Jurkat, Clone E6-1 (cell line): ENCODE results near the gene RIN3.
"Not testable (repeated sequence)": the region's sequence is repeated elsewhere in the genome, so short reads cannot be mapped to it uniquely, and the experiment has no call there.

Source experiments
- DNase-seq: peaks from one replicate; pipeline ENCODE4 v3.0.0-alpha.2; 2011; ENCODE audit warnings: low read depth, low spot score
- H3K4me3 ChIP-seq: 2 replicates; pipeline ENCODE4 v1.5.1; 2011; ENCODE audit warnings: mild to moderate bottlenecking, low read length, control low read depth, moderate library complexity

RIN3 gene

GRCh38 chr14:92710001-92710341, 196.4 kb downstream of the RIN3 start:
- DNase-seq: no peak

GRCh38 chr14:92711976-92712653, 198.5 kb downstream of the RIN3 start:
- H3K4me3 ChIP-seq: no peak overlapping the region
- no peak for DNase-seq

More at GRCh38 chr14:92710001-92710341, 196.4 kb downstream of the RIN3 start:
- H3K4me3 ChIP-seq: no peak overlapping the region

DNA sequence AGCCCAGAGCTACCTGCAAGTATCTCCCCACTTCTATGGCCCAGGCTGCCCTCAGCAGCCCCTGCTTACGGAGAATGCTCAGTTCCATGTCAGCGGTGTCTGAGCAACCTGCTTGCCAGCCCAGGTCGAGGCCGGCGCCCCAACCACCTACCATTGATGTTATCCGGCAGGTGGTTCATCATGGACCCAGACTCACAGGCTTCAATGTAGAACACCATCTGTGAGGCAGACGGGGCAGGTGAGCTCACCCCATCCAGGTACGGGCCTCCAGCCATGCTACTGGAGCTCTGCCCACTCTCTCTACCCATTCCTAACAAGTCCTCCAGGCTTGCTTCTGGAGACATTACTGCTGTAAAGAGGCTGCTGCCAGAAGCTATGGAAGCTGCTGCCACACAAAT, 199.1 kb downstream of the RIN3 start:
- no peak for DNase-seq
- no peak overlapping the region for H3K4me3 ChIP-seq

- peak; percentile 60 for DNase-seq
- H3K4me3 ChIP-seq: not testable (repeated sequence)
Observed at GRCh38 chr14:92714739-92715307, 201.2 kb downstream of the RIN3 start.

DNA sequence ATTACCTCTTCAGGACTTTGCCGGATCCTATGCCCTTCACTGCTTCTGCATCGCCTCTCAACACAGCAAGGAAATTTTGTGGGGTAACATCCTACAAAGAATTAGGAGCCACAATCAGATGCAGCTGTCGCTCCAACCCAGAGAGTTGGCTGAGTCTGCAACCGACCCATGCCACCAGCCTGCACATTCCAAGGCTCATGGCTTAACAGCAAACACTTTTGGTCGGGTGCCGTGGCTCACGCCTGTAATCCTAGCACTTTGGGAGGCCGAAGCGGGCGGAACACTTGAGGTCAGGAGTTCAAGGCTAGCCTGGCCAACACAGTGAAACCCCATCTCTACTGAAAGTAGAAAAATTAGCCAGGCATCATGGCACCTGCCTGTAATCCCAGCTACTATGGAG, 202.6 kb downstream of the RIN3 start:
- no peak for DNase-seq
- no peak overlapping the region for H3K4me3 ChIP-seq

GRCh38 chr14:92717571-92718042, 204.0 kb downstream of the RIN3 start:
- no peak overlapping the region for H3K4me3 ChIP-seq
- DNase-seq: no peak

DNA sequence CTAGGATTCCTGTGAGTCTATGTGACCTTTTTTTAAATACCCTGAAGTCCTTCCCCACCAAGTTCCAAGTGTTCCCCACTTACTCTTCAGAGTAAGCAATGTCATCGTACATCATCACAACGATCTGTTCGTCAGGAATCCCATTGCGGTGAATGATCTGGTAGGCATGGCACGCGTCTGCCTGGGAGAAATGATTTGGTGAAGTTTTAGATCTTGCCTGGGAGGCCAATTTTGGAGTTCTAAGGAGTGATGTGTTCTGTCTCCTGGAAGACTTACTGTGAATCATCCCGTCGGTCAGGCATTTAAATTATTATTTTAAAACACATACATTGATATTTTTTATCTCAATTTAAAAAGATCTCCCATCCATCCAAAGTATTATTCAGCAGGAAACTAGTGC, 205.1 kb downstream of the RIN3 start:
- no peak for DNase-seq
- no peak overlapping the region for H3K4me3 ChIP-seq

DNA sequence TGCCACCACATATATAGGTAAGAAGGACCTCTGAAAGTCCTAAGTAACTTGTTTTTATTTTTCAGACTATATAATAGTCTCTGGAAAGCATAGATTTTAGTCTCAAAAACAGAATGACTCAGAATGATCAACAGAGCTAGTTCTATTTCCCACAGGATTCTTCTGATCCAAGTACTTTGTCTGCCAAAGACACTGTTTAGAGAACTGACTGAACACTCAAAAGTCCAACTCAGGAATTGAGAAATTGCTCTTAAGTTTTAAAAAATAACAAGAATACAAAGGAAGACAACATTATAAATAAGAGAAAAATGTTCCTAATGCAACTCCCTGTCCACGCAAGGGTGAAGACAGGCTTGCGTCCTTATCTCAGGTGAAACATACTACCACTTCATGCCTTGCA, 205.8 kb downstream of the RIN3 start:
- no peak overlapping the region for H3K4me3 ChIP-seq
- no peak for DNase-seq

DNA sequence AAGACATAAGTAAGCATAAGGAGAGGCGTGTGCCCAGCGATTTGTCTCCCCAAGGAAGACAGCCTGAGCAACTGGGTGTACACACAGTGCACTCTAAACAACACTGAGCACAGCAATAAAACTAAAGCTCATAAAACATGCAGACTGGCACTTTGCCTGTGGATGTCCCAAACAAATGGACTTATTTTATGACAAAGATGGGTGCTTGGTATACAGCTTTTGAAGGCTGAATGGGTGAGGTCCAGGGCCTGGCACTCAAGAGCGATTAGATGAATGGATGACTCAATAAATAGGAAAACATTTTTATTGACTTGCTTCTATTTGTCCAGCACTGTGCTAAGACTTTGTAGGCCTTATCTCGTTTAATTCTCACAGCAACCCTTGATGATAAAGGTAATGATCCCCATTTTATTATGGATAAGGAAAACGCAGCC, 206.3 kb downstream of the RIN3 start:
- no peak for DNase-seq
- no peak overlapping the region for H3K4me3 ChIP-seq

- no peak for DNase-seq
- no peak overlapping the region for H3K4me3 ChIP-seq
Observed at GRCh38 chr14:92724516-92725340, 211.1 kb downstream of the RIN3 start.

DNA sequence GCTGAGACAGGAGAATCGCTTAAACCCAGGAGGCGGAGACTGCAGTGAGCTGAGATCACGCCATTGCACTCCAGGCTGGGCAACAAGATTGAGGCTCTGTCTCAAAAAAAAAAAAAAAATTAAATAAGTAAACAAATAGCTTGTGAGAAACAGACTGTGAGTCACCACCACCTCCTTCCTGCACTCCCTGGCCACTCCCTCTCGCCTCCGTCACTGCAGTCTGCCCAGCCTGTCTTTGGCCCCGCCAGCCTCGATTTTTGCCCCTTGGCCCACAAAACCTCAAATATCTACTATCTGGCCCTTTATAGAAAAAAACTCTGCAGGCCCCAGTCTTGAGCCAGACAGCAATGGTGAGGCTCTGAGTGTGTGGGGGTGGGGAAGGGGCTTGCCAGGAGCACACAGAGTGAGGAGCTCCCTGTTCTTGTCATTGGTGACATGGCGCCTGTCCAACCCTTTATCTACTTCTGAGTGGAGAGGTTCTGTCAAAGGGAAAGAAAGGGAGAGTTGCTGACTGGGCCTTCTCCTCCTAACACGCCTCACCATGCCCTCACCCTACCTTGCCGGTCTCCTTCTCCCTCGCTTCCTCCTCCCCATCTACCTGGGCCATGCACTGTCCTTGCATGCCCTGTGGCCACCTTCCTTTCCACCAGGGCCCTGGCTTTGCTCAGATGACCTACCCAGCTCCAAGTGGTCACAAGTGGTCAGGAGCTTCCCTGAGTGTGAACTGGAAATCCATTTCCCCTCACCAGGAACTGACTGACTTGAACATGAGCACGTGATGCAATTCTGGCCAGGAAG, 212.8 kb downstream of the RIN3 start:
- no peak overlapping the region for H3K4me3 ChIP-seq
- no peak for DNase-seq

DNA sequence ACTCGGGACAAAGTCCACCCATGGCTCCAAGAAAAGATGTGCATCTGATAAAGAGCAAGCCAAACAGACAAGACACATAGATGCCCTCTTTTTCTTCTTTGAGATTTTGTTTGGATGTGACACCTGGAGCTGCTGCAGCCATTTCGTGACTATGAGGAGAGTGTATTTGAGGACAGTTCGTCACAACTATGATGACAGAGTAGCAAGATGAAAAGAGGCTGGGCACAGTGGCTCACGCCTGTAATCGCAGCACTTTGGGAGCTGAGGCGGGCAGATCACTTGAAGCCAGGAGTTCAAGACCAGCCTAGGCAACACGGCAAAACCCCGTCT, 213.3 kb downstream of the RIN3 start:
- DNase-seq: no peak
- H3K4me3 ChIP-seq: no peak overlapping the region

DNA sequence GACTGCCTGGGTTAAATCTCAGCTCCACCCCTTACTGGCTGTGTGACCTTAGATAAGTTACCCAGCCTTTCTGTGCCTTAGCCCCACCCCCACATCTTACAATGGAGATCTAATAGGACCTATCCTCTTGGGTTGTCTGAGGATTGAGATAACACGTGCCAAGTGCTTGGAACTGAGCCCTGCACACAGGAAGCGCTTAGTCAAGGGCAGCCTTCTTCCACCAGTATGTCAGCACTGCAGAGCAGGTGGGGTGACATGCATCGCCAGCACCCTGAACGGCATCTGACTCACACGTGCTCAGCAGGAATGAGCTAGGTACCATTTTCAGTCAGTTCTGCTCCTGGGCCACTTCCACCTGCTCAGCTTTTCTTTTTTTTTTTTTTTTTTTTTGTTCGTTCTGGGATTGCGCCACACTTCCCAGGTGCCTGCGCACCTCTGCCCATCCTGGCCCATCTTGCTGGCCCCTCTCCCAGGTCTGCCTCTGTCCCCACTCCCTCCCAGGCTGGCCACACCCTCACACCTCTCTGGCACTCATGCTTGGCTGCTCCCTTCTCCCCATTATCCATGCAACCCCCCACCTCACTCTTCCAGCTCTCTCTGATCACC, 215.3 kb downstream of the RIN3 start:
- DNase-seq: peak; percentile 66
- H3K4me3 ChIP-seq: no peak overlapping the region

- DNase-seq: peak; percentile 66
- no peak overlapping the region for H3K4me3 ChIP-seq
Observed at GRCh38 chr14:92729634-92730358, 216.2 kb downstream of the RIN3 start.

- no peak for DNase-seq
- no peak overlapping the region for H3K4me3 ChIP-seq
Observed at GRCh38 chr14:92731622-92732115, 218.1 kb downstream of the RIN3 start.

DNA sequence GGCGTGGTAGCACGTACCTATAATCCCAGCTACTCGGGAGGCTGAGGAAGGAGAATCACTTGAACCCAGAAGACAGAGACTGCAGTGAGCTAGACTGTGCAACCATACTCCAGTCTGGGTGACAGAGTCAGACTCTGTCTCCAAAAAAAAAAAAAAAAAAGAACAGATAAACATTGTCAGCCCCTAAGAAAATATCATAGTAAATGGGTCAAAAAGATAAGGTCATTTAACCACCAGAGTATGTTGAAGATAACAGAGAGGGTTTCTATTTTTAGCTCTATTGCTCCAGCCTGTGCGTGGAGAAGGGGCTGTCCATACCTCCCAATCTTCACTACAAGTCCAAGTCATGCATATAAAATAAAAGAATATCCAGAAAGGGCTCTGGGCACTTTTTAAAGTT, 219.4 kb downstream of the RIN3 start:
- H3K4me3 ChIP-seq: no peak overlapping the region
- DNase-seq: no peak

DNA sequence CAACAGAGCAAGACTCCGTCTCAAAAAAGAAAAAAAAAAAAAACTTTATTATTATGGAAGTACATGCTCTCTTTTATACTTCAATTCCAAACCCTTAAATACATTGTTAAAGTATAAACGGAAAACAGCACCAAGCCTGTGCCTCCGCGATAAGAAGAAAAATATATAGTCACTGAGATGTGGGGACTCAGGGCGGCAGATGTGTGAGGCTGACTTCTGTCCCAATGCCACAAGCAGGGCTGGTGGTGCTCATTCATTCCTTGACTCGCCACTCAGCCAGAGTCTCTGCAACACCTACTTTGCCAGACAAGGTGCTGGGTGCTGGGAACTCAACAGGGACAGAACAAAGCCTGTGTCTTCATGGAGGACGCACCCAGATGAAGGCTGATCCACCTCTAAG, 221.0 kb downstream of the RIN3 start:
- no peak overlapping the region for H3K4me3 ChIP-seq
- DNase-seq: no peak

GRCh38 chr14:92735344-92735743, 221.8 kb downstream of the RIN3 start:
- H3K4me3 ChIP-seq: no peak overlapping the region
- DNase-seq: no peak
